NCI-H1694 treated with DMSO at 0.1 percent for 48 hours (cell line): ENCODE measurements around the gene FAM217B.
"Not testable (repeated sequence)": the region's sequence is repeated elsewhere in the genome, so short reads cannot be mapped to it uniquely, and the experiment has no call there.

Experiments
- DNase-seq: peaks from one replicate; lab custom pipeline; 2025; lab: John Stamatoyannopoulos, UW

FAM217B gene

GRCh38 chr20:59939052-59939878 lies 924 bp upstream of the FAM217B start:
- DNase-seq: no peak

- no peak for DNase-seq
Observed at GRCh38 chr20:59939879-59940128, 385 bp upstream of the FAM217B start.

GRCh38 chr20:59940956-59941294 lies 736 bp downstream of the FAM217B start:
- no peak for DNase-seq

- DNase-seq: no peak
Observed at GRCh38 chr20:59942245-59942644, 2.1 kb downstream of the FAM217B start.

DNA sequence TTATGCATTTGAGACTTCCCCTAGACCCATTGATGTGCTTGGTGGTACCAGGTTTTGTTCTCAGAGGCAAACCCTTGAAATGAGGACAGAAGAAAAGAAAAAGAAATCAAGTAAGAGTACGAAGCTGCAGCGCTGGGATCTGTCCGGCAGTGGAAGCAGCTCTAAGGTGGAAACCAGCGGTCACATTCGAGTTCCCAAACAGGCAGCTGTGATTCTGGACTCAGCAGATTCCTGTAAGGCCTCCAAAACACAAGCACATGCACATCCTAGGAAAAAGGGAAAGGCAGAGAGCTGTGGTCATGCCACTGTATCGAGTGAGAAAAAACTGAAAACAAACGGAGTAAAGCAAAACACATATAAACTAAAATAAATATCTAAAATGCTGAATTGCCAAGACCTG lies 4.5 kb downstream of the FAM217B start:
- no peak for DNase-seq

- no peak for DNase-seq
Observed at GRCh38 chr20:59945175-59945574, 5.0 kb downstream of the FAM217B start.

- no peak for DNase-seq
Observed at GRCh38 chr20:59945731-59946130, 5.5 kb downstream of the FAM217B start.

DNA sequence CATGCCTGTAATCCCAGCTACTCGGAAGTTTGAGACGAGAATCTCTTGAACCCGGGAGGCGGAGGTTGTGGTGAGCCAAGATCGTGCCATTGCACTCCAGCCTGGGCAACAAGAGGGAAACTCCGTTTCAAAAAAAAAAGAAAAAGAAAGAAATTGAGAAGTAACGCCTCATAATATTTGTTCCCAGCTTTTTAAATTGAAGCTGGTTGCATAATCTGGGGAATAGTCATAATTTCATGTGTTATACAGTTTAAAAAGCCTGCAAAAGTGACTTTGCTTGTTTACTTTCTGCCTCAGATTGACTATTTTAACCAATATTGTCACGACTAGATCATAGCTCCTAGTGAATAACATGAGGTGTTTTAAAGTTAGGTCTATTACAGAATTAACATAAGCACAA lies 7.2 kb downstream of the FAM217B start:
- DNase-seq: no peak

DNA sequence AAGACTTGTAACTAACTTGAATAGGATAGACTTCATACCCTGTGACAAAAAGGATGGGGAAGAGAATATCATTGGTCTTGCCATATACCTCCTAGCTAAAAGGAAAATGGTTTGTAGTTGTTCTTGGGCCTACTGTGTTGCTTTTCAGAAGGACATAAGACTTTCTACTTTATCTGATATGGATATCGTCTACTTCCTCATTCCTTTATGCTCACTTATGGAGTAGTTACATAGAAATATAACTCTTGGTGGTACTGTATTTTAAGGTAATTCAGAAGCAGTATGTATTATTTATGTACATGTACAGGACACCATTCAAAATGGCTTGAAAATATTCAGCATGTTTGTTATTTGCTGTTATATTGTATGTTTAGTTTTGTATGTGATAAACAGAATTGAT lies 8.0 kb downstream of the FAM217B start:
- DNase-seq: no peak

DNA sequence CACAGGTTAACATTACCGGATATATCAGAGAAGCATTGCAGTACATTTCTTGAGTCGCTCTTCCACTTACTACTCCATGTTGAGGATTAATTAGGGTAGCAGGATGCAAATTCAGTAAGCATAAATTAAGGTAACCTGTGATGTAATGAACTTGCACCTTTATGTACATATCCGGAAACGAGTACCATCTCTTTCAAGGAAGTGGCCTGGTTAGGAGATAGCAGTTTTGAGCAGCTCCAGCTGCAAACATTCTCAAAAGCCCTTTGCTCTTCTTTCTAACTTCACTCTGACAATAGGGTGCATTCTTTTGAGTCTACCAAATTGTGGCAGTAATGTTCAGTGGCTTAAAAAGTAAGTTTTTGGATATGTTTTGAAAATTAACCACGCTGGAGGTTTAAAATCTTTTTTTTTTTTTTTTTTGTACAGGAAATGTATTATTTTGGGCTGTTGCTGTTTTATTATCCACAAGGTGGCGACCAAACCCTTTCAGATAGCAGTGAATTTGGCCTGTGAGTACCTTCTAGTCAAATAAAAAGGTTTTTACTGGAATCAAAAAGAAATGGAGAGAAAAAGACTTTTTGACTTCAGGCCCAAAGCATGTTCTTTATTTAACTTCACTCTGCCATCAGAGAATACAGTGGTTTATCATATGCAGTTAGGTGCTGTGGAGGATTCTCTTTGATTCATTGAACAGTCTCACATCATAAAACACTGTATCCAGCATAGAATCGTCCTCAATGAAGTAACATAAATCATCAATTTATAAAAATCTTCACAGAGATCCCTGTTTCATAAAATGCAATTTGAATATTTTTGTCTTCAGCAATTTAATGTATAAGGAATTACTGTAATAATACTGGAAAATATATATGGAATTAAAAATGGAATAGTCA lies 8.9 kb downstream of the FAM217B start:
- no peak for DNase-seq

- no peak for DNase-seq
Observed at GRCh38 chr20:59949911-59950310, 9.7 kb downstream of the FAM217B start.

- no peak for DNase-seq
Observed at GRCh38 chr20:59954718-59955117, 14.5 kb downstream of the FAM217B start.

- no peak for DNase-seq
Observed at GRCh38 chr20:59955131-59955796, 15.1 kb downstream of the FAM217B start.

GRCh38 chr20:59957568-59957967 lies 17.4 kb downstream of the FAM217B start:
- DNase-seq: not testable (repeated sequence)

DNA sequence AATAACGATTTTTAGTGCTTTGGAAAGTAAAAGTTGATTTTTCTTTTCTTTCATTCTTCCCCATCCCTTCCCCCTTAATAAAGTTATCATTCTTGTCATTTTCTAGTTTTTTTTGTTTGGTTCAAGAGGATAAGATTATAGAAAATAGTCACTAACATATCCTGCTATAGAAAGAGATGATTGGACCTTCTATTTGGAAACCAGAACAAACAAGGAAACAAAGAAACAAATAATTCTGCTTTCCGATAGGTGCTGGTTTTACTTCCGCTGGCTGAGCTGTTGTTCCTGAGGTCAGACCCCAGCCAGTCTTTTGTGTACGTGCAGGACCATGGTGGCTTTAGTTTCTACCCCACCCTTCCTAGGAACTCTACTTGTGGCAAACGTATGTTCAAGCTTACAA lies 17.9 kb downstream of the FAM217B start, which contains the start of gene CDH26:
Gene CDH26, plus strand, starts transcription at position 301 of the 400 bp plus-strand sequence. CDS start 304 bp downstream, outside the sequence.
- DNase-seq: no peak

DNA sequence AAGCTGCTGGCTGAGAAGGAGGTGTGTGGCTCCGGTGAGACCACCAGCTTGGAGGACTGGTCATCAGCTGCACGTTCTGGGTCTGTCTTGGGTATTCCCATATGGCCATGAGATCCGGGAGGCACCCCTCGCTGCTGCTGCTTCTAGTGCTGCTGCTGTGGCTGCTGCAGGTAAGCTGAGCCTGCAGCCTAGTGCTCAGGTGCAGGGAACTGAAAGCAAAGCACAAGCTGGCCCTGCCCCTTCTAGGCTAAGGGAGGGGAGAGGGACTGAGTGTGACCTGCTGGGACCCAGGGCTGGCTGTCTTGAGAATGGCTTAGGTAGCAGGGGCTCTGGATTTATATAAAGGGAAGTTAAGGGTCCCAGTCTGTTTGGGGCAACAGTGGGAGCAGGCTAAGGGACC lies 18.4 kb downstream of the FAM217B start:
- no peak for DNase-seq

GRCh38 chr20:59961423-59961822 lies 21.2 kb downstream of the FAM217B start:
- DNase-seq: no peak

GRCh38 chr20:59962155-59962554 lies 22.0 kb downstream of the FAM217B start:
- no peak for DNase-seq

DNA sequence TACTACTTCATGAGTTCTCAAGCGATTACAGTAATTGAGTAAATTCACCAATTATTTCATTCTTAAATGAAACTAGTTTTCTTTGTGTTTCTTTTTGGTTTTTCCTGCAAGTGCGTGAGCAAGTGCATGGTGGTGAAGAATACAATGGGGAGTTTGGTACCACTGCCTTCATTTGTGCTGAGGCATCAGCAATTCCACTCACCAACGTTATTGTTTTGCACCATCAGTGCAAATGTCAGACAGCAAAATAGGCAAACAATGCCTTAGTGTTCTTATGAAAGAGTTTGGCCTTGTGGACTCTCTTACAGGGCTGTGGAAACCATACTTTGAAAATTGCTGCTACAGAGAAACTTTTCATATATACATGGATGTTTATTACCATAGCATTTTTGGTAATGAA lies 26.2 kb downstream of the FAM217B start:
- DNase-seq: no peak

DNA sequence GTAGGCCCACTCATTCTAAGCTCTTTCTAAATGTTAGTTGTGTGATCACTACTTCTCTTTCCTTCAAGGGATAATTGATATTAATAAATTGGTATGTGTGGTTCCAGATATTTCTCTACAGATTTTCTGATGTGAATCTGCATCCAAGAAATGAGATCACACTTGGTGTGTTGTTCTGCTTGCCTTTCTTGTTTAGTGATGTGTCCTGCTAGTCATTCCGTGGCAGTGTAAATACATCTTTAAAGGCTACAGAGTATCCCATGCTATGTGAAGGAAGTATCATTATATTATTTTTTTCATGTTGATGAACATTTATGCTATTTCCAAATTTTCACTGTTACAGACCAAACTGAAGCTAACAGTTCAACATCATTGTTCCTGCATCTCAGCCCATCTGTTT lies 31.2 kb downstream of the FAM217B start:
- DNase-seq: no peak

DNA sequence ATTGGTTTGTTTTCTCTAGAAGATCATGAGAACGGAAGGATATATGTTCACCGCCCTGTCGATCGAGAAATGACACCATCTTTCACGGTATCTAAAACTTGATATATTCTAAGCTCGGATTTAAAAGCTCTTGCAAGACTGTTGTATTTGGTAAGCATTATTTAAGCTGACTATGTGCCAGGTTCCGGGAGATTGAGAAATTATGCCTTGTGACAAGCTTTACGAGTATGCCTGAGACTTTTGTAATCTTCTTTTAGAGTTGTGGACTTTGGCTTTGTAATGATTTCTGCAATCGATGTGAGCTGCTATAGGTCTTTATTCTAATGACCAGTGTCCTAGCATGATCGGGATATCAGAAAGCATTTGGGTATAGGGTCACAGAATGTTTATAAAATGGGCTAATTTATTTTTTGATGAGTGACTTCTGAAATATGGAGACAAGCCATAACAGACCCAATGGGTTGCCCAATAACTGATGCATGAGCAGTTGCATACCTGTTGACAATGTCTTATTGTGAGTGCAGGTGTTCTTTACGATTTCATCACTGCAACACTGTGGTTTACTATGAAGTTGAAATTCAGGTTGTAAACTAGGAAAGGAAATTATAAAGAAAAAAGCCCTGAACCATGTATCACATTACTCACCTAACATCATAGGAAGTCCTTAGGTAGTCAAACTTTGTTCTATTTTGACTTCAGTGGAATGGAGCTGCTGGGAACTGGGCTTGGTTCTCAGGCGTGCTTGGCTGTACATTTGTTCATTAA lies 32.0 kb downstream of the FAM217B start:
- no peak for DNase-seq

GRCh38 chr20:59976156-59976782 lies 36.1 kb downstream of the FAM217B start:
- DNase-seq: no peak
